ENCODE measurements around the gene KIRREL3.
"Not testable (repeated sequence)": the region's sequence is repeated elsewhere in the genome, so short reads cannot be mapped to it uniquely, and the experiment has no call there.

Gene KIRREL3

DNA sequence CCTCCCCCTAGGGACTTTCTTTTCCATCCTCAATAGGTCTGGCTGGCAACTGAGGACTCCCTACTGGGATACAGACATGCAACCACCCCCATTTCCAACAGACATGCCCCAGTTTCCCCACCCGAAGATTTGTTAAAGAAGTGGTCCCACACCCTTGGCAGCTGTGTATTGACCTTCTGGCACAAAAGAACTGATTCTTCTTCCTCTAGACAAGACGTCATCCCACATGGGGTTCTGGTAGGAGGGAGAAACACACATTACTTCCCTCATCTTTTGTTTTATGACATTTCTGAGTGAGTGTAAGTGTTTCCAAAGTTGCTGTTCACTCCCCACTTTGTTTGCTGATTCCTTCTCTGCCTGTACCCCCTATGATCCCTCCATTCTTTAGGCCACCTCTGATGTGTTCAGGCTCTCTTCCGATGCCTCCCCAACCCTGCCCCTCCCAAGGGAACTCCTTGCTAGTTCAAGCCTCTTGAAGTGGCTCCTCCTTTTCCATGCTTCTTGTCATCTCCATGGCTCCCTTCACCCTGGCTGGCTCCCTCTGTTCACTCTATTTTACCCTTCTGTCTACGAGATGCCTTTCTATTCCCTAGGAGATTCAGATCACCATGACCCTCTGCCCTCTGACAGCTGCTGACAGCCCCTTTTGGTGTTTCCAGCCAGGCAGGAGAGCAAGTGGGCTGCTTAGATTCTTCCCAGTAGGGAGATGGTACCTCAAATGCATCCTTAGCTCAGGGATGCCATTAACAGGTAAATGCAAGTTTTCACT is 4.3 kb downstream of the KIRREL3 start:
- no peak for DNase-seq

DNA sequence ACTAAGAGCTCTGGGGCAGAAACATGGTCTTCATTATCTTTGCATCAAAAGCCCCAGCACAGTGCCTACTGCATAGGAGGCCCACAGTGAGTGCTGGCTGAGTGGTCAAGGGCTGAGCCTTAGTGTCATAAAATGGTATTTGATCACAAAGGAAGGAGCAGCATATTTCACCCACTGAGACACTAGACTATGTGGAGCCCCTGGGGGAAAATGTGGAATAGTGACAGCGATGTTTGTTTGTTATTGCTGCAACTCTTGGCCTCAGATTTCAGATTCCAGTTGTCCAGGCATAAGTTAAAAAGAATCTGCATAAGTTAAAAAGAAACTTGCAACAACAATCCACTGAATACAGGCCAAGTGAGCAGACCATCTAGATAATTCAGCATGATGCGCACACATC is 7.0 kb downstream of the KIRREL3 start:
- no peak for DNase-seq

DNA sequence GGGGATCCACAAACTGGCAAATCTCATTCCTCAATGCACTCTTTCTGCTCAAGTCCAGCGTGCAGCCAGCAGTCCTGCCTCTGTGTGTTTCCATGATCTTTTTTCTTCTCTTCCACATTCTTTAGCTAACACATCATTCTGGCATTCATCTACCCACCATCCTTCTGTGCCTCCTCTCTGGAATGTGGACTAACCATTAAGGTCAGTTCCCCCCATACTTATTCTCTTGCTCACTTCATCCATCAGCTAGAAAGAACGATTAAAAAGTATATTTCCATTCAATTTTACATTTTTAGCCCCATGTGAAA is 7.8 kb downstream of the KIRREL3 start:
- no peak for DNase-seq

DNA sequence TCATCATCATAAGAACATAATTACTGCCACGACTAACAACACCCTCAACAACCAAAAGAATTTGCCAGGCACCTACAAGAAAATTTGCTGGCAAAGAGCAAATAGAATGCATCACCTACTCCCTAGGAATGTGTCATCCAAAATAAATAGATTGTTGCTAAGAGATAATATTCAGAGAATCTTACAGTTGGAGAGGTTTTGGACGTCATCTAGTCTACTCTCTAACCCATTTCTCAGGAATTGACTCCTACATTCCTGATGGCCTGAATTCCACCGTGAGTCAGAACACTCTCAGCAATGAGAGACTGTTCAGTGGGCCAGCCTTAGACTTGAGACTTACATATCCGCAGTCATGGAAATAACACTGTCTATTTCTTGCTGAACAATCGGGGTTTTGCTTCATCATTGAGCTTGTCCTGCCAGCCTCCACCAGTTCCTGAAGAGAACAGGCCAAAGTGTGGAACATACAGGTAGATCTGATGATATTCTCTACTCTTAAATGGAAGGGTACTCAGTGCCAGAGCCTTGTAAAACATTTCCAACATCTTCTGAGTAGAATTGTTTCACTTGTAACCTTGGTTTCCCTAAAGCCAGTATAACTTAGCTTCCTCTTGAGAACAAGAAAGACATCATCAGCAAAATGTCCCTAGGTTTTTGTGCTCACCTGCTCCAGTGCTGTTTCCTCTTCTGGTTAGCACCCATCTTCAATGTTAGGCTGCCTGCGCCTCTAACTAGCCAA is 8.3 kb downstream of the KIRREL3 start:
- no peak for DNase-seq

DNA sequence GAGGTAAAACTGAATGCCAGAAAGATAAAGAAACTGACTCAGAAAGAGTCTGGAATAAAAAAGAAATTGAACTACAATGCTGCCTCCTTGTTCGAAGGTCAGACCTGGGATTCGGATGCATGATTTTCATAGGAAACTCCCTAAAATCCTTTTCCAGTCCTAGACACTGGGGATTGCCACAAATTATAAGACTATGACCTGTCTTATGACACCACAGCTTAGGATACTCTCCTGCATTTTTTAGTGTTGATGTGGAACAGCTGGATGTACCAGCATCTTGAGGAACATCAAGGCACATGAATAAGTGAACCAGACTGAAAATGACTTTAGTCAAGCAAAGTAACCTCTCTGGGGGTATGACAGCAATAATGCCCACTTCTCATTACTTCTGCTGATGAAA is 9.0 kb downstream of the KIRREL3 start:
- DNase-seq = no peak

DNA sequence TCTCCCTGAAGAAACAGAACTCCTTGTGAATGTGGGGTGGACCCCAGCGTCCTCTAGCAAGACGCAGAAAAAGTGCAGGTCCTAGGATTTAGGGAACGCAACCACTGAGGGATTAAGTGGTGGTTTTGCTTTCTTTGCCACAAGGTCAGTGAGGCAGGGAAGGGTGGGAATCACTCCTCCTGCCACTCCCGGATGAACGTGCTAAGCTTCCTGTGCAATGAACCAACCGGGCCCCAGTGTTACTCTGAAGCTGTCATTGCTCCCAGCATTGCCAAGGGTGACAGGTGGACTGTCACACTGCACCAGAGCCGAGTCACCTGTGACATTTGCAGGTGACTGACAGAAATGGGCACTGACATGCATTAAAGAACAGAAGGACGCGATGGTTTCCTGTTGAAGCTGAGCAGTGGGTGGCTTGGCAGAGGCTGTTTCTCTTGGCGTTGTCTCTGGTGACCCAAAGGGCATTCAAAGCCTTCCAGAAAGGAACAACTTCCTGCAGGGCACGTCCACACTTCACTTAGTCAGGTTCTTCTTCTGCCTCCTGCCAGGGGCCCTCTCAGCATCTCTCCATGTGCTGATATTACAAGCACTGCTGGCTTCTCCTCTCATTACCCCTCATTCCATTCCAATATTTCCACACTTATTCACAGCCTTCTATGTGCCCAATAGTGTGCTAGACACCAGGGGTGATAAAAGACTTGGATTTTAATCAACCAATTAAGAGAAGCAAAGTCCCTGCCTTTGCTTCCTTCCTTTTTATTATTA is 9.7 kb downstream of the KIRREL3 start:
- no peak for DNase-seq

DNA sequence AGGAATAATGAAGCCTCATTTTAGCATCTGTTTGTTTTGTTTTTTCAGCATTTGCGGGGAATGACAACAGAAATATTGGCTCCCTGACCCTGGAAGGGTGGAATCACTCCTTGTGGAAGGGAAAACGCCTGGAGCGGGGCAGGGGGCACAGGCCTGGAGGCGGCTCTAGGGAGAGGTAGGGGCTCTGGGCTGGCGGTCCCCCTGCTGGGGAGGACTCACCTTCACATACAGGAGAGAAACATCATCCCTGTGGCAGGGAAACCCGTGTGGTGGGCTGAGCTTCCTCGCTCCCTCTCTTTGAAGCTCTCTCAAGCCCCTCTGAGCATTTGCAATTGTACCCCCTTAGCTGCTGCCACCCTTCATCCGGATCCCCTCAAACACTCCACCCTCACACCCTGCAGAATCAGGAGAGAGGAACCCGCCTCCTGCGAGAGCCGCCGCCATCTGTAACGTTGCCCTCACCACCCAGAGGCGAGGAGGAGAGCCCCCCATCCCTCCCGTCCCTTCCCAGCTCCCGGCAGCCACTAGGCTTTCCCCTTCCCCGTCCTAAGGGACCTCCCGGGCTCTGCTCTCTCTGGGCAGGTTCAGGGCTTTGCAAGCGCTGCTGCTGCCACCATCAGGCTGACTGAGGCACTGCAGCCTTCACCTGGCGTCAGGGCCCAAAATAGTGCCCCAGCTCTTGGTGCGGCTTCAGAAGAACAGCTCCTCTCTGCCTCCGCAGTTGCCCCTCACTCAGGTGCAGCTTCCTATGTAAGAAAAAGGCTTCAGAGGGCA is 10.4 kb downstream of the KIRREL3 start:
- DNase-seq = peak; percentile 51

DNA sequence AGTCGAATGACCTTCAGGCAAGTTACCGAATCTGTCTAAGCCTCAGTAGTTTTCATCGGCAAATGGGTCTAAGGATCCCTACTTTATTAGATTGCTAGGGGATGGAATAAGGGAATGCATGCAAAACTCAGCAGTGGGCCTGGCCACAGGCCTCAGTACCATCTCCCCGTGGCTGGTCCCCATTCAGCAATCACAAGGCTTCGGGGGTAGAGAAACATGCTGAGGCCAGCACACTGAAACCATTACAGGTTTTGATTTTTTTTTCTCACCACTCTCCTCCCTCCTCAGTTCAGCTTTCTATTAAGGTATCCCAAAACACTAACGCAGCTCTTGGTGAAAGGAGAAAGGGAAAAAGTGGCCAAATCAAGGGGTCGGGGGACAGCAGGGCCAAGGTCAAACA is 11.9 kb downstream of the KIRREL3 start:
- no peak for DNase-seq

DNA sequence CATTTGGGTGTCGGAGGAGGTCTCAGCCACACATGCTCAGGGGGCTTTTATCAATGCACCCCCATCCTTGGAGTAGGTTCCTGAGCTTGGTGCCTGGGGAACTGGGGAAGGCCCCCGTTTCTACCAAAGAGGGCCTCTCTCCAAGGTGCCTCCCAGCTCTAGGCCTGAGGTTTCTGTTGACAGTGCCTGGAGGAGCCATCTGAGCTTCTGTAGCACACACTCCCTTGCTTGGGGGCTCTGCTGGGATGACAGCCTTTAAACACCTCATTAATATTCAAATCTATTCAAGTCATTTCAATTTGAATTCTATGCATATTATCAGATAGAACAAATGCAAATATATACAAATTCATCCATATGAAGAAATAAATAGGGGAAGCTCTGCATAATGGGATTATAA is 18.9 kb downstream of the KIRREL3 start:
- DNase-seq = no peak

DNA sequence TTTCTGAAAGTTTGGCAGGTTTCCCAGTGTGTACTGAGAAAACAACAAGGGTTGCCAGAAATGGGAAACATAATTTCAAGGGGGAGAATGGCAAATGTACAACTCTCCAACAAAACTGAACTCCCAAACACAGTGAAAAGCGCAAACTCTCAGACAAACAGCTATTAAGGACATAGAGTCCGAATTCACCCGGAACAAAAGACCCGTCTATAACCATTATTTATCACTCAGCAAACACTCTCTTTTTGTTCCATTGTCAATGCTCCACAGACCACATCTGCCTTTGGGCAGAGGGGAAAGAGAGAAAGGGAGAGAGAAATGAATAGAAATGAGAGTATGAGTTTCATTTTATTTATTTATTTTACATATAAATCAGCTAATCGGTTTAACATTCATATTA is 21.7 kb downstream of the KIRREL3 start:
- no peak for DNase-seq

DNA sequence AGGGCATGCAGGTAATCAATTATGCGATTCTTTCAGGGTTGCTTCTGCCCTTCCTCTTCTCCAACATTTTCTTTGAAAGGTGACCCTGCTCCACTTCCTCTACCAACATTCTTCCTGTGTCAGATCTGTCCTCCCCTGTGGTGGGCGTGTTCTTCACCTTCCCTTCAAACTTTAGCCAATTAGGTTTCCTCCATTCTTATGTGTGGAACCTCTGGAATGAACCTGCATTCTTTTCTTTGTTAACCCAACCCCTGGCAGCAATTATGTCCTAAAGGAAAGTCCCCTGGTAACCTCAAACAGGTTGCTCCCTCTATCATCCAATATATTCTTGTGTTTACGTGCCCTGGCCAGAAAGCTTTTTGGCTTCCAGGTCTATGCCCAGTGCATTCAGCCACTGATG is 22.4 kb downstream of the KIRREL3 start:
- DNase-seq = no peak

DNA sequence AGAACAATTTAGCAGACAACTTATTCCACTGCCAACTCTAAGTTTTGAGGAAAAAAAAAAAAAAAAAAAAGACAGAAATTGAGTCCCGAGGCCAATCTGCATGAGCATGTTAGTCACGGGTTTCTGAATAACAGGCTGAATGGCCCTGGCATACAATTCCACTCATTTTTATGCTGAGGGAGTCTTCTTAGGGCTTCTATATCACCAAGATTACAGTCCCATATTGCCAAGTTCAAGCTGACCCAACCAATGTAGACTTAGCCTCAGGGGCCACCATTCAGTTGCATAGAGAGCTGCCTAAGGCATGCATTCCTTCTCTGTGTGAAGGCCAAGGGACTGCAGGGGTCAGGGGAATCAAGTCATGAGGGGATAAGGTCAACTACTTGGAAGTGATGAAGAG is 27.5 kb downstream of the KIRREL3 start:
- DNase-seq = no peak

DNA sequence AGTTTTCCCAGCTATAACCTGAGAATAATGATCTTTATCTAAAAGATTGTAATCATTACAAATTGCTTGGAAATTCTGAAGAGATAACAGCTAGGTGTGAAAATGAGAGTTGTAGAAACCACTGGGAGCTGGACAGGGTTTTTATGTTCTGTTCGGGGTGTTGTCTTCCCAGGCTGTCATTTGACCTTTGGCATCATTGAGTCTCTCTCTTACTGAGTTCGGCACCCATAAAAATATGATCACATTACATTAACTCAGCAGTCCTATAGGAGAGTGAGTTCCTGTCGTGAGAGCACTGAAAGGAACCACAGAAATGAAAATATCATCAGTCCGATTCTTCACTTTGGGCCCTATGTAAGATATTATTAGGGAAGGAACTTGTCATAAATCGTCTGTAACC is 29.3 kb downstream of the KIRREL3 start:
- no peak for DNase-seq

DNA sequence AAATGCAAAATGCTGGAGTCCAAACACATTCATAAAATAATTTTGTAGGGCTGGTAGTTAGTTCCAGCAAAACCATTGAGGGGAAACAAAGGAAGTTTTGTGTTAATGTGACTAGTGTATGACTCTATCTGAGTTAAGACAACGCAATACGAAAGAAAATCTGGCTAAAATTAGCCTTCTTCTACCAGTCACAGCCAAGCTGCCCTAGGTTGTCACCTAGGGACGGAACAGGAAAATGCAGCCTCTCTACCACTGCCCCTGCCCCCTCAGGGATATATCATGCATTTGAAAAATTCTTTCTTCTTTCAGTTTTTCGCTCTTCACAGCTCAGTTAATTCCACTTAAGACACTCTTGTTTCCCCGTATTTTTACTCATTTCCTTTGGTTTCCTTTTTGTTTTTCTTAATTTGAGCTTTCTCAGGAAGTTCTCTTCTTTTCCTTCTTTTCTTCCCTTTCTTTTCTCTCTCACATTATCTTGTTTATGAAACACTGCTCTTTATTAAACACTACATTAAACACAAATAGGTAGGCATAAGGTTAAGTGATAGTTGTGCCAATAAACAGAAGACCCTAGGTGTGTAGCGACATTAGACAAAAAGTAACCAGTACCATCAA is 30.6 kb downstream of the KIRREL3 start:
- no peak for DNase-seq

DNA sequence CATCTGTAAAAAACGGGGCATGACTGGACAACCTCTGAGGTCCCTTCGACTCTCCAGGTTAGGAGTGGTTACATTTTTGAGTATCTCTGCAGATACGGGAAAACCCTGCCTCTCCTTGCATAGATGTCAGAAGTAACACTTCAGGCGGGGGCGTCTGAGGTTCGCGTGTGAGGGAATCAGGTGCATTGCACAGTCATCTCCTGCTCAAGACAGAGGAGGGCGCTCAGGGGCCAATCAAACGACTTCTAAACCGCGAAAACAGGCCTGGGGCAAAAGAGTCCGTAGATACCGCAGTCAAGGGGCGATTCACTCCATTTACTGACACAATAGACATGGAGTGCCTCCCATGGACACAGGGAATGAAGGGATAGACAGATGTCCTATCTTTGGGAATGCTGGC is 31.7 kb downstream of the KIRREL3 start:
- no peak for DNase-seq

DNA sequence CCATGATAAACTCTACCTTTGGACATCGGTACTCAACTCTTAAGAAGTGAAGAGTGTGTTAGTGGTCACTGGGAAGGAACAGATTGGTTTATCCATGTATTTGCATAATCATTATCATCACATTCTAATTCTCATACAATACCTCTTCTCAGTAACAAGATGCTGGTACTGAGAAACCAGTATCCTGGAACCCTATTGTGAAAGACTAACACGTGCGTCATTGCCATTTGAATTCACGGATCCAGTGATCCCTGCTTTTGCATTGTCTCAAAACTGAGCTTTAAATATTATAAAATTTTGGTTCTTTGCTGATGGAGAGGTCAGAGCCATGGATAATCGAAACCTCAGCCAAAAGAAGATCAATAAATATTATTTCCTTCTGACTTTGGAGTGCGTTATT is 35.2 kb downstream of the KIRREL3 start:
- no peak for DNase-seq

DNA sequence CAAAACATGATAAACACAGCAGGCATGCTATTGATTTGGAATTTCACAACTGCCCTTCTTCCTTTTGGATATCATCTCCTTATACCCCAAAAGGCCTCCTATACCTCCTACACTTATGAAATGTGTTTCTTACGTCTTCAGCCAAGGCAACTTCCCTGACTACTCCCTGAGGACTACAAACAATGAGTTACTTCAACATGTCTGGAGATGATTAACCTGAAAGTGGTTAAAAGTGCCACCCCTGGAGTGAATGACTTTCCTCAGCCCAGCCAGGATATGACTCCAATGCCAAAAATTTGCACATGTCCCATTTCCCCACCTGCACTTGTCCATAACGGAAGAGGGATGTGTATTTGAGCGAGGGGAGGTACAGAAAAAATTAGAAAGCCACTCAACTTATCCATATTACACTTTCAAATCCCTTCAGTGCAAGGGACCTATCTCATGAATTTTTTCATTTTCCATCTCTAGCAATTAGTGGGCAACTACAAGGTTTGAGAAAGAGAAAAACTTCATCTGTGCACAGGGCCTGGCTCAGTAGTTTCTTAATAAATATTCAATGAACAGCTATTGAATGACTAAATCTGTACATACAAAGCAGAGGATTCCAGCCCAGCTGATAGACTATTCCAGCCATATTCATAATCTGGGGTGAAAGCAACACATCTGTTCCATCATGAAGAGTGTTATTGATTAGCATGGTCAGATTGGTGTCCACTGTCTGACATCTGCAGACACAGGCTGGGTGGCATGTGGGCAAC is 36.8 kb downstream of the KIRREL3 start:
- no peak for DNase-seq

DNA sequence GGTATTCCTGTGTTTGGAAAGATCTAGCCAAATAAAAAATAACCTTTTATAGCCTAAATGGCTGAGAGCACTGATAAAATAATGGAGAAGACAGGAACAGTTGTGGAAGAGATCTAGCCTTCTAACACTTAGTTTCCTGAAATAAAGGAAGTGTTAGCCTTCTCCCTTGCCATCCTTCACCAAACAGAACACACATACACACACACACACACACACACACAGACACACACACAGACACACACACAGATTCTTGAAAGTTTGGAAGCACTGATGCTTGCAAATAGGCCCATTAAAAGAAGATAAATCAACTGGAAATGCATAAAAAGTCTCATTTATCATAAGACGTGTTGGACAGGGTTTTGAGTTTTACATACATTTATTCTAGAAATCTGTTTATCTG is 37.5 kb downstream of the KIRREL3 start:
- DNase-seq = no peak

DNA sequence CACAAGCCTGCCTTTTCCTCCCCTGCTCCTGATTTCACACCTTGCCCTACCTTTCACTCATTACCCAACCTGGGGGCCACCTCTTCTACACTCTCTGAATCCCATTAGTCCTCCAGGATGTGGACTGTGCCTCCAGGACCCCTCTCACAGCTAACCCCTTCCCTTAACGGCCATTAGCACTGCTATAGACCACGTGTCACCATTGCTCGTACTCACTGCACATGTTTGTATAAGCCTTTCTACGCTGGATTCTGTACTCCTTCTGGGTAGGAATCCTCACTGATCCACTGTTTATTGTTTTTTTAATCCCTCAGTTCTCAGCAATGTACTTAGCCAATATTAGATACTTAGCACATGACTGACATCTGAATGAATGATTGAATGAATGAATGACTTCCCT is 40.9 kb downstream of the KIRREL3 start:
- DNase-seq = no peak

DNA sequence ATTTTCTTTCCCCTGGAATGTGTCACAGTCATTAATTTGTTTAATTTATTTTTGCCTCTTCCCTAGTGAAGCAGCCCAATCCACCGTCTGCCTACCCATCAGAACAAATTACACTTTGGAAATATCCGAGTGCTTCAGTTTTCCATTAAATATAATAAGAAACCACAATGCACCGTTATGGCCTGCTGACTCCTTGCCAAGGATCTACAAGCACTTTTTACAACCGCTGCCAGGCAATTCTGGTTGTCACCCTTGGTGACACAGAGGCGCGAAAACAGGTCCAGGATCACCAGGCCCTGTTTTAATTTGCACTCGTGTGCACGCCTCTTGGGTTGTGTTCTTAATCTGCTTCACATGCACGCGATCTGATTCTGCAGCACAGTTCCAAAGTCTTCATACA is 43.9 kb downstream of the KIRREL3 start:
- DNase-seq = no peak

DNA sequence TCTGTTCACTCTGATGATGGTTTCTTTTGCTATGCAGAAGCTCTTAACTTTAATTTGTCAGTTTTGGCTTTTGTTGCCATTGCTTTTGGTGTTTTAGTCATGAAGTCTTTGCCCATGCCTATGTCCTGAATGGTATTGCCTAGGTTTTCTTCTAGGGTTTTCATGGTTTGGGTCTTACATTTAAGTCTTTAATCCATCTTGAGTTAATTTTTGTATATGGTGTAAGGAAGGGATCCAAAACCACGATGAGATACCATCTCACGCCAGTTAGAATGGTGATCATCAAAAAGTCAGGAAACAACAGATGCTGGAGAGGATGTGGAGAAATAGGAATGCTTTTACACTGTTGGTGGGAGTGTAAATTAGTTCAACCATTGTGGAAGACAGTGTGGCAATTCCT is 48.0 kb downstream of the KIRREL3 start:
- DNase-seq = not testable (repeated sequence)

DNA sequence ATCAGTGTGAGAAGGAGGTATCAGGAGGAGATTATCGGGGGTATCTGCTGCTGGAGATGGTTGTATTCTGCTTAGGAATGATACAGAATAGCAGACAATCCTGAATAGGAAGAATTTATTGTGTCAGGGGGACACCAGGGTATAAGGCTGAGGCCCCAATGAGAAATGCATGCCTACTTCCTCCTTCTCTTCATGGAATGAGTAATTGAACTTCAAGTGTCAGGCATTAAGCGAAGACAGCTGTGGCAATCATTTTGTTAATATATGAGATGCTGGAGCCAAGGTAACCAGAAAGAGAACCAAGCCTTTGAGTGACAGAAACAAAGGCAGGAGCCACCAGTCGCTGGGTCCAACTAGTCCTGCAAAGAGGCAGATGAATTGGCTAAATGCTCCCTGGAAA is 49.1 kb downstream of the KIRREL3 start:
- no peak for DNase-seq
